ENCODE data around the gene GRID1.

The GRID1 gene

GRCh38 chr10:85612378-85612775, 754.2 kb downstream of the GRID1 start:
- no peak overlapping the region for H3K27ac ChIP-seq
- no peak for TF ChIP-seq CTCF (conservative IDR thresholded peaks at IDR 0.05)

- no peak overlapping the region for H3K27ac ChIP-seq
- no peak for TF ChIP-seq CTCF (conservative IDR thresholded peaks at IDR 0.05)
Observed at GRCh38 chr10:85611746-85612377, 754.7 kb downstream of the GRID1 start.

- TF ChIP-seq CTCF (conservative IDR thresholded peaks at IDR 0.05): no peak
- no peak overlapping the region for H3K27ac ChIP-seq
Observed at GRCh38 chr10:85611093-85611740, 755.4 kb downstream of the GRID1 start.

- H3K27ac ChIP-seq: no peak overlapping the region
- no peak for TF ChIP-seq CTCF (conservative IDR thresholded peaks at IDR 0.05)
Observed at GRCh38 chr10:85610381-85611092, 756.1 kb downstream of the GRID1 start.

GRCh38 chr10:85609509-85609908, 757.1 kb downstream of the GRID1 start:
- H3K27ac ChIP-seq: no peak overlapping the region
- TF ChIP-seq CTCF (conservative IDR thresholded peaks at IDR 0.05): no peak

GRCh38 chr10:85608706-85609105, 757.9 kb downstream of the GRID1 start:
- TF ChIP-seq CTCF (conservative IDR thresholded peaks at IDR 0.05): no peak
- H3K27ac ChIP-seq: no peak overlapping the region

GRCh38 chr10:85607043-85607695, 759.4 kb downstream of the GRID1 start:
- no peak overlapping the region for H3K27ac ChIP-seq
- TF ChIP-seq CTCF (conservative IDR thresholded peaks at IDR 0.05): no peak
